SK-N-SH treated with all-trans-retinoic acid at 6 μM for 48 hours (cell line): ENCODE data around the gene CGB3.

Source experiments
- ATAC-seq: fragments of 200-7000 bp; cut with Tn5 transposase; 3 replicates; pipeline ENCODE4 v1.9.1; 2020; ENCODE audit warnings: mild to moderate bottlenecking, moderate library complexity
- ARNTL ChIP-seq: fragments of 450-650 bp; formaldehyde crosslinking; IDR thresholded peaks from 2 replicates; pipeline ENCODE4 v1.5.0; 2020; ENCODE audit warnings: low read depth, mild to moderate bottlenecking, moderate library complexity, borderline replicate concordance
- BACH2 ChIP-seq: fragments of 250-450 bp; sonication (Bioruptor Pico); IDR thresholded peaks from 2 replicates; pipeline ENCODE4 v1.9.0; 2021; ENCODE audit warnings: mild to moderate bottlenecking, borderline replicate concordance
- CSRNP3 ChIP-seq: fragments of 250-450 bp; sonication (Bioruptor Pico); IDR thresholded peaks from 2 replicates; pipeline ENCODE4 v1.5.1; 2021; ENCODE audit warnings: mild to moderate bottlenecking, moderate library complexity
- ESRRG ChIP-seq: fragments of 250-450 bp; sonication (Bioruptor Pico); IDR thresholded peaks from 2 replicates; pipeline ENCODE4 v1.6.1; 2021; ENCODE audit warnings: mild to moderate bottlenecking
- GLIS3 ChIP-seq: fragments of 250-450 bp; sonication (Bioruptor Pico); IDR thresholded peaks from 2 replicates; pipeline ENCODE4 v1.5.0; 2020; ENCODE audit warnings: mild to moderate bottlenecking, moderate library complexity
- ISL1 ChIP-seq: fragments of 250-450 bp; sonication (Bioruptor Pico); IDR thresholded peaks from 2 replicates; pipeline ENCODE4 v2.1.2; 2022; ENCODE audit warnings: mild to moderate bottlenecking, moderate library complexity
- OSR1 ChIP-seq: fragments of 250-450 bp; sonication (Bioruptor Pico); IDR thresholded peaks from 2 replicates; pipeline ENCODE4 v1.8.0; 2022; ENCODE audit warnings: moderate library complexity, mild to moderate bottlenecking, inconsistent platforms
- PATZ1 ChIP-seq: fragments of 250-450 bp; sonication (Bioruptor Pico); IDR thresholded peaks from 2 replicates; pipeline ENCODE4 v1.8.0; 2020; ENCODE audit warnings: mild to moderate bottlenecking, moderate library complexity, borderline replicate concordance
- RARB ChIP-seq: fragments of 250-450 bp; sonication (Bioruptor Pico); IDR thresholded peaks from 2 replicates; pipeline ENCODE4 v1.8.0; 2021; ENCODE audit warnings: mild to moderate bottlenecking, moderate library complexity
- SNAI2 ChIP-seq: fragments of 250-450 bp; sonication (Bioruptor Pico); IDR thresholded peaks from 2 replicates; pipeline ENCODE4 v1.5.0; 2020; ENCODE audit warnings: mild to moderate bottlenecking, moderate library complexity
- TCF4 ChIP-seq: fragments of 250-450 bp; sonication (Bioruptor Pico); IDR thresholded peaks from 2 replicates; pipeline ENCODE4 v1.8.0; 2021; ENCODE audit warnings: mild to moderate bottlenecking, moderate library complexity, borderline replicate concordance
- TSHZ2 ChIP-seq: fragments of 250-450 bp; sonication (Bioruptor Pico); IDR thresholded peaks from 2 replicates; pipeline ENCODE4 v1.5.0; 2020; ENCODE audit warnings: mild to moderate bottlenecking, moderate library complexity
- ZC3H10 ChIP-seq: fragments of 250-450 bp; sonication (Bioruptor Pico); IDR thresholded peaks from 2 replicates; pipeline ENCODE4 v1.5.1; 2021; ENCODE audit warnings: mild to moderate bottlenecking, moderate library complexity
- ZFP3 ChIP-seq: fragments of 250-450 bp; sonication (Bioruptor Pico); IDR thresholded peaks from 2 replicates; pipeline ENCODE4 v1.5.0; 2020; ENCODE audit warnings: mild to moderate bottlenecking, moderate library complexity
- ZFP30 ChIP-seq: fragments of 450-650 bp; formaldehyde crosslinking; IDR thresholded peaks from 2 replicates; pipeline ENCODE4 v1.5.0; 2022; ENCODE audit warnings: mild to moderate bottlenecking, moderate library complexity
- ZNF8 ChIP-seq: fragments of 450-650 bp; formaldehyde crosslinking; IDR thresholded peaks from 2 replicates; pipeline ENCODE4 v1.5.0; 2020; ENCODE audit warnings: mild to moderate bottlenecking, moderate library complexity

CGB3 gene

GRCh38 chr19:48982280-48982679, 41.9 kb downstream of the CGB3 start (continued):
- TF ChIP-seq PATZ1 (no peak), TCF4 (no peak), SNAI2 (CRISPR knock-in tag) (no peak)

- TF ChIP-seq BACH2 (CRISPR knock-in tag) (no peak), OSR1 (no peak), RARB (CRISPR knock-in tag) (no peak), PATZ1 (no peak), CSRNP3 (CRISPR knock-in tag) (no peak), ZNF8 (CRISPR knock-in tag) (no peak), SNAI2 (CRISPR knock-in tag) (no peak), TSHZ2 (no peak), ZFP3 (CRISPR knock-in tag) (no peak), ARNTL (CRISPR knock-in tag) (no peak), ZFP30 (CRISPR knock-in tag) (no peak), ZC3H10 (no peak), TCF4 (no peak), GLIS3 (CRISPR knock-in tag) (no peak), ESRRG (CRISPR knock-in tag) (no peak)
- no peak for ATAC-seq
Measured at GRCh38 chr19:48977061-48977460, 47.1 kb downstream of the CGB3 start.

- TF ChIP-seq ISL1 (CRISPR knock-in tag) (no peak), ESRRG (CRISPR knock-in tag) (no peak), ZFP3 (CRISPR knock-in tag) (no peak), TSHZ2 (peak; percentile 75; the same call in 1 of the 2 replicates), TCF4 (no peak)
- peak; percentile 68 for ATAC-seq
Measured at GRCh38 chr19:48975947-48976847, 47.9 kb downstream of the CGB3 start.
